HL-60 (cell line): Measurements from ENCODE around the gene POC1B.

Source experiments
- DNase-seq, 2 experiments: peaks; one replicate each; pipeline ENCODE4 v3.0.0-alpha.2; 2010 to 2020; ENCODE audit warnings: low read depth in 1 of 2, low spot score in 1 of 2
- H3K27ac ChIP-seq: fragments of 250-450 bp; sonication (Bioruptor Pico); replicated peaks from 2 replicates; pipeline ENCODE4 v1.5.1; 2020; ENCODE audit warnings: mild to moderate bottlenecking, moderate library complexity
- H3K27me3 ChIP-seq: fragments of 250-450 bp; sonication (Bioruptor Pico); 2 replicates; pipeline ENCODE4 v1.5.1; 2021; ENCODE audit warnings: mild to moderate bottlenecking, moderate library complexity; ENCODE audit not compliant: insufficient read depth, poor library complexity, severe bottlenecking
- H3K4me3 ChIP-seq: replicated peaks from 2 replicates; pipeline ENCODE4 v1.5.1; 2011; ENCODE audit warnings: mild to moderate bottlenecking, control low read depth, low read length; ENCODE audit not compliant: insufficient read depth
- GABPA ChIP-seq: IDR thresholded peaks from 2 replicates; pipeline ENCODE4 v1.6.1; 2012; ENCODE audit warnings: low read depth
- POLR2AphosphoS5 ChIP-seq: IDR thresholded peaks from 2 replicates; pipeline ENCODE4 v1.6.1; 2012; ENCODE audit warnings: low read depth
- SPI1 ChIP-seq: IDR thresholded peaks from 2 replicates; pipeline ENCODE4 v1.6.1; 2012; ENCODE audit warnings: low read depth, mild to moderate bottlenecking, borderline replicate concordance
- TF ChIP-seq, protein P1 (sequence below): IDR thresholded peaks from one replicate; pipeline ENCODE4 v1.5.1; 2011; ENCODE audit warnings: low read length, control low read depth, inconsistent platforms; ENCODE audit not compliant: insufficient read depth
- TF ChIP-seq, protein P2 (sequence below): IDR thresholded peaks from 2 replicates; pipeline ENCODE4 v1.6.1; 2012; ENCODE audit warnings: low read depth; ENCODE audit not compliant: insufficient replicate concordance

The POC1B gene

GRCh38 chr12:89376844-89377243, 149.0 kb downstream of the POC1B start:
- Histone ChIP-seq H3K27me3 (no peaks in the 10 kb centered on the region), H3K4me3 (no peak overlapping the region), H3K27ac (no peak overlapping the region)
- DNase-seq, result no peak
- no peak for TF ChIP-seq POLR2AphosphoS5
- TF ChIP-seq GABPA, result no peak
- TF ChIP-seq, protein P1, sequence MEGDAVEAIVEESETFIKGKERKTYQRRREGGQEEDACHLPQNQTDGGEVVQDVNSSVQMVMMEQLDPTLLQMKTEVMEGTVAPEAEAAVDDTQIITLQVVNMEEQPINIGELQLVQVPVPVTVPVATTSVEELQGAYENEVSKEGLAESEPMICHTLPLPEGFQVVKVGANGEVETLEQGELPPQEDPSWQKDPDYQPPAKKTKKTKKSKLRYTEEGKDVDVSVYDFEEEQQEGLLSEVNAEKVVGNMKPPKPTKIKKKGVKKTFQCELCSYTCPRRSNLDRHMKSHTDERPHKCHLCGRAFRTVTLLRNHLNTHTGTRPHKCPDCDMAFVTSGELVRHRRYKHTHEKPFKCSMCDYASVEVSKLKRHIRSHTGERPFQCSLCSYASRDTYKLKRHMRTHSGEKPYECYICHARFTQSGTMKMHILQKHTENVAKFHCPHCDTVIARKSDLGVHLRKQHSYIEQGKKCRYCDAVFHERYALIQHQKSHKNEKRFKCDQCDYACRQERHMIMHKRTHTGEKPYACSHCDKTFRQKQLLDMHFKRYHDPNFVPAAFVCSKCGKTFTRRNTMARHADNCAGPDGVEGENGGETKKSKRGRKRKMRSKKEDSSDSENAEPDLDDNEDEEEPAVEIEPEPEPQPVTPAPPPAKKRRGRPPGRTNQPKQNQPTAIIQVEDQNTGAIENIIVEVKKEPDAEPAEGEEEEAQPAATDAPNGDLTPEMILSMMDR, result no peak
- TF ChIP-seq, protein P2, sequence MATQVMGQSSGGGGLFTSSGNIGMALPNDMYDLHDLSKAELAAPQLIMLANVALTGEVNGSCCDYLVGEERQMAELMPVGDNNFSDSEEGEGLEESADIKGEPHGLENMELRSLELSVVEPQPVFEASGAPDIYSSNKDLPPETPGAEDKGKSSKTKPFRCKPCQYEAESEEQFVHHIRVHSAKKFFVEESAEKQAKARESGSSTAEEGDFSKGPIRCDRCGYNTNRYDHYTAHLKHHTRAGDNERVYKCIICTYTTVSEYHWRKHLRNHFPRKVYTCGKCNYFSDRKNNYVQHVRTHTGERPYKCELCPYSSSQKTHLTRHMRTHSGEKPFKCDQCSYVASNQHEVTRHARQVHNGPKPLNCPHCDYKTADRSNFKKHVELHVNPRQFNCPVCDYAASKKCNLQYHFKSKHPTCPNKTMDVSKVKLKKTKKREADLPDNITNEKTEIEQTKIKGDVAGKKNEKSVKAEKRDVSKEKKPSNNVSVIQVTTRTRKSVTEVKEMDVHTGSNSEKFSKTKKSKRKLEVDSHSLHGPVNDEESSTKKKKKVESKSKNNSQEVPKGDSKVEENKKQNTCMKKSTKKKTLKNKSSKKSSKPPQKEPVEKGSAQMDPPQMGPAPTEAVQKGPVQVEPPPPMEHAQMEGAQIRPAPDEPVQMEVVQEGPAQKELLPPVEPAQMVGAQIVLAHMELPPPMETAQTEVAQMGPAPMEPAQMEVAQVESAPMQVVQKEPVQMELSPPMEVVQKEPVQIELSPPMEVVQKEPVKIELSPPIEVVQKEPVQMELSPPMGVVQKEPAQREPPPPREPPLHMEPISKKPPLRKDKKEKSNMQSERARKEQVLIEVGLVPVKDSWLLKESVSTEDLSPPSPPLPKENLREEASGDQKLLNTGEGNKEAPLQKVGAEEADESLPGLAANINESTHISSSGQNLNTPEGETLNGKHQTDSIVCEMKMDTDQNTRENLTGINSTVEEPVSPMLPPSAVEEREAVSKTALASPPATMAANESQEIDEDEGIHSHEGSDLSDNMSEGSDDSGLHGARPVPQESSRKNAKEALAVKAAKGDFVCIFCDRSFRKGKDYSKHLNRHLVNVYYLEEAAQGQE, result no peak
- TF ChIP-seq SPI1, result no peak

DNA sequence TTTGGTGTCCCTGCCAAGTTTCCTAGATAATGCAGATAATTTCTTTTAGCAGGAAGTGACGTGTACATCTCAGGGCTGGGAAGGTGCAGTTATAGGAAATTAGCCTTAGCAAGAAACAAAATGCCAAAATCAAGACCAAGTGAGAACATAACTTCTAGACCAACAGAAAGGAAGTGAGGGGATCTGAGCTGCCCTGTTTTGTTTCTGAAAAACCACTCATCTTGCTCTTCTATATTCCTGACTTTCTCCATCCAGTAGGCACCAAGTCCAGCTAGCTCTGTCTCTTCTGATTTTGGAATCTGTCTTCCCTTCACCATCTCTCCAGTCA, 149.7 kb downstream of the POC1B start:
- no peak for DNase-seq
- Histone ChIP-seq H3K27me3 (no peaks in the 10 kb centered on the region), H3K27ac (no peak overlapping the region), H3K4me3 (no peak overlapping the region)
- TF ChIP-seq POLR2AphosphoS5, result no peak
- TF ChIP-seq, protein P1, result no peak
- no peak for TF ChIP-seq SPI1
- no peak for TF ChIP-seq GABPA
- TF ChIP-seq, protein P2, result no peak

GRCh38 chr12:89373763-89374572, 151.9 kb downstream of the POC1B start:
- H3K27ac ChIP-seq, result no peak overlapping the region
- DNase-seq, result no peak
- no peak overlapping the region for H3K4me3 ChIP-seq
- H3K27me3 ChIP-seq, result no peaks in the 10 kb centered on the region
- TF ChIP-seq, protein P2, result no peak
